Kidney tubule cell (primary cell): Measurements from ENCODE around the gene TARS3.
"Not testable (repeated sequence)": the region's sequence is repeated elsewhere in the genome, so short reads cannot be mapped to it uniquely, and the experiment has no call there.

ENCODE experiments used
- DNase-seq: peaks from one replicate; pipeline ENCODE4 v3.0.0-alpha.2; 2018; ENCODE audit warnings: low spot score

Gene TARS3

DNA sequence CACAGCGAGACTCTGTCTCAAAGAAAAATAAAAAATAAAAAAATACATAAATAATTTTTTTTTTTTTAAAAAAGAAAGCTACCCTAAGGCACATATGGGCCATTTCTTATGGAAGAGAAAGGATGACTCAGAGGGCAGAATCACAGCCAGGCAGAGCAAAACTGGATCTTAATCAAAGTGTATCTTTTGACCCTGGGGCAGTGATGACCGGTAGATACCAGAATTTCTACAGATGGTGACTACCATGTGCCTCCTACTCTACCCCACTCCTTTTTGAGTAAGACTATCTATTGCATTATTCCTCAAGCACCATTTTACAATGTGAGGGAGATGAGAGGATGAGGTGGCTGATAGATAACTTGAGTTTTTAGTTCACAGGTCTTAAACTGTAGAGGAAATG lies 26.0 kb downstream of the TARS3 start:
- DNase-seq = no peak

DNA sequence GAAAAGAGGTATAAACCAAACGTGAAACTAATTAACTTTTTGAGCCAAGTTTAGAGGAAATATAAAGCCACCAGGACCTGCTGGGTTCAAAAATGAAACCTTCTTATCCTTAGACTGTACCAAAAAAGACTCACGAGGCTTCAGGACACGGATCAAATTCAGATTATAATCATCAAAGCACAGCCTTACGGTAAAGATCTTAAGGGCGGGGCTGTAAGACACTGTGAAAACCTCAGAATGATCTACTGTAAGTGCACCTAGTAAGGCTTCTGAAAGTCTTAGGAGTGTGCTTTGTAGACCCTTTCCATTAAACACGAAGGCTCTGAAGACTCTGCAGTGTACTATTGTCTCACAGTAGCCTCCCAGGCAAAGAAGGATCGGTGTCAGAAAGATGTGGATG lies 26.8 kb downstream of the TARS3 start:
- DNase-seq = no peak

DNA sequence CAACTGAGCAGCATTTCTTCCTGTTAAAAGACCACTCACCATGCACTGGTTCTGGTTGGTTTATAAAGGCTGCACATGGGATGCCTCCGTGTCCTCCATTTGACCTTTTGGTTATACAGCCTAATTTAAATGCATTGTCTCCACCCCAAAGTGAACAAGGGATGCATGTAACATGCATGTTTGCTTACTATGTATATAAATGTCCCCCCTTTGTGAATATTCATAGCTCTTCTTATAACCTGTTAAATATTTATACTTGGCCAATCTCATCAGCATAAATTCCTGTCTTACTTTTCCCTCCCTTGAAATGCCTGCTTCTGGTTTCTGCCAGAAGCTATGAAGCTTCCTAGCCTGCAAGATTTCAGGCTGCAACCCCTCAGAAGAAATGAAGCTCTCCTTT lies 27.4 kb downstream of the TARS3 start:
- DNase-seq = no peak

DNA sequence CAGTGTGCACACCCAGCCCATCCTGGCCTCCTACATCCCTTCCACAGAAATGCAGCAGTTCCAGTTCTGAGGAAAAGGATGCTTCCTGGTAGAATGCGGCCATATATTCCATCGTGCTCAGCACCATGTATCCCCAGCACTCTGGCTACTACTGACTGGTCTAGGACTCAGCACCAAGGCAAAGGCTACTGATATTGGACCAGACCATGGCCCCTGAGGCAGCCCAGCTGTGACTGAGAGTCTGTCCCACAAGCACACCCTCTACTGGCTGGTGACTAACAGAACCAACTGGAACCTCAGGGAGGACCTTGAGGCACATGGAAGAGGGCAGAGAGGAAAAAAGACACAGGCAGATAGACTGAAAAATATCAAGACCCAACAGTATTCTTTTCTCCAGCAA lies 30.0 kb downstream of the TARS3 start:
- DNase-seq = no peak

DNA sequence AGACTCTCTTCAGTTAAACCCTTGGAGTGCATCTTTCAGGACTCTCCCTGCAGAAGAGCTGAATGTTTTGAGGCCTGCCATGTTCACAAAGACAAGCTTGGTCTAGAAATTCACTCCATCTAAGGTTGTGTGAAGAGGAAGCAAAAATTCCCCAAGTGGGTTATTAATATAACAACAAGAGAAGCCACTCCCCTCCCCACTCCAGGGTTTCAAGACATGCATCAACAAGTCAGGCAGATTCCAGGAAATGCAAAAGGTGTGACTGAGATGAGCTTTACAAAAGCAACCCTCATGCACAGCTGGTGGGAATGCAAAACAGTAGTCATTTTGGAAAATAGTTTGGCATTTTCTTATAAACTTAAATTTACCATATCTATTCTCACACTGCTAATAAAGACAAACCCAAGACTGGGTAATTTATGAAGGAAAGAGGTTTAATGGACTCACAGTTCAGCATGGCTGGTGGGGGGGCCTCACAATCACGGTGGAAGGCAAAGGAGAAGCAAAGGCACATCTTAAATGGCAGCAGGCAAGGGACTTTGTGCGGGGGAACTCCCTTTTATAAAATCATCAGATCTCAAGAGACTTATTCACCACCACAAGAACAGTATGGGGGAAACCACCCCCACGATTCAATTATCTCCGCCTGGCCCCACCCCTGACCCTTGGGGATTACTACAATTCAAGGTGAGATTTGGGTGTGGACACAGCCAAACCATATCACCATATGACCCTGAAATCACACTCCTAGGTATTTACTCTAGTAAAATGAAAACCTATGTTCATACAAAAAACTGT lies 31.3 kb downstream of the TARS3 start:
- DNase-seq = peak; percentile 28

DNA sequence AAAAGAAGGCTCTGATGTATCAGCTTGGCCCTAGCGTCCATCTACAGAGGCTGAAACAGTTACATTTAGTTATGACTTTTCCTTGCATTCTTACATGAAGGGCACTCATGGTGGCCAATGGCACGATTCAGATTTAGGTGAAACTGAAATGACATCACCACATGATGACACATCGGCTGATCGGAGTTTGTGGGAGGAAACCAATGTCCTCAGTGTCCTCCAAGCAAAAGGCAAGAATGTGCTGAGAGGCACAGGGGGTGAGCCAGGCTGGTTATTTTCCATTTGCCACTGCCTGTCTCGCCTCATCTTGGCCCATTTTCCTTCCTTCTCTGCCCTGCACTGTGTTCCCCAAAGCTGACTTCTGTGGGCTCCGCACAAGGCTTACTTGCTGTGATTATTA lies 34.4 kb downstream of the TARS3 start:
- peak; percentile 75 for DNase-seq

DNA sequence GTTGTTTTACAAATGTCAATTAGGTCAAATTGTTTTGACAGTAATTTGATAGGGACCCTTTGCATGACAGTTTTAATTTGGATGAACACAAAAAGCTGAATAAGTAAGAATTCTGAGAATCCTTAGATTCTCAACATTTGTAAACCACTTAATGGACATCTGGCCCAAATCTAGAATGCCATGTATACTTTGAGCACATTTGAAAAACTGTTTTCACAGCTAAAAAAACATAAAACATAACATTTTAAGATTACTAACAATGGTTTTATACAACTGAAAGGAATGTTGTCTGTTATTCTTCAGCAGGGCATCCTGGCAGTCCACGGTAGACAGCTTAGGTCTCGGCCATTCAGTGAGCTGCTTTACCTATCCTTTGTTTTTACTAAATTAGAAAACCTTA lies 37.6 kb downstream of the TARS3 start:
- no peak for DNase-seq

DNA sequence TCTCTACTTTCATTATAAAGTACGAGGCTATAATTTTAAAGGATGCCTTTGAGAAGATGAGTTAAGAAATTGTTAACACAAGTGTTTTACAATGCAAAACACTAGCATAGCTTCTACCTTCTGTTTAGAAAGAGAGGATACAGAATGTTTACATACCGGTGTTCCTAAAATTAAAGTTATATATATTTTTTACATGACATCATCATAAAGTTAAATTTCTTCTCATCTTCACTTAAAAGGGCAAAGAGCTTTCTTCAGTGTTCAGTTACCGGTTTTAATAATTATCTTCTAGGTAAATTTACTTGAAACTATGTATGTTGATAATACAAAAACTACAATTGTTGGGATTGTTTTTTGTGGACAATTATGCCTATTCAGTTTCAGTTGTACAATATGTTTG lies 39.4 kb downstream of the TARS3 start:
- DNase-seq = no peak

DNA sequence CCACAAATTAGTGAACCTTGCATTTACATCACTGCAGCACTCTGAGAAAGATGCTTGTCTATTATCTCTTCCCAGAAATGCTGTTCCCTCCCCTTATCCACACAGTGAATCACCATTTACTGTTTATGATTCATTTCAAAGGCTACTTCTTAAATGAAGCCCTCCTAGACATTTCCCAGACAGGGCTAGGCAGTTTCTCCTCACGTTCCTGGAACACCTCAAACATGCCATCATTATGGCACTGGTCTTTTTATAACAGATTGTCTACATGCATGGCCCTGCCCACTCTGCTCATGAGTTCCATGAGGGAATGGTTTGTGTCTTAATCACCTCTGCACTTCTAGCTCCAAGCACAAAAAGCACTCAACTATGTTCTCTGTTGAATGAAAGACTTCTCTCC lies 39.9 kb downstream of the TARS3 start:
- DNase-seq = peak; percentile 83

DNA sequence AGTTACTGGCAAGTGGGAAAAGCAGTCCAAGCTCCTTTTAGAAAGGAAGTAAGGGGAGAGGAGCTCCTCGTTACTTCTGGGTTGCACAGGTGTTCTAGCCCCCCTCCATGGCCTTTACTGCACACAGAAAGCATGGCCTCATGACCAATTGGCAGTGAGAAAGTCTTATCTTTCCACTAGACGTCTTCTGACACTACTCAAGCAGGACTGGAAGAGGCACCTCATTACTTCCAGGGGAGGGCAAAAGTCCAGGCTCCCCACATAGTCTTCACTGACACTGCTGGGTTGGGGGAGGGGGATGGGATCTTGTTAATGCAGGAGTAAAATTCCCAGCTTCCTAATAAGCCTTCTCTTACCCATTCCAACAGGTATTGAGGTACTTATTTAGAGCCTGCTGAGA lies 44.5 kb downstream of the TARS3 start:
- no peak for DNase-seq

DNA sequence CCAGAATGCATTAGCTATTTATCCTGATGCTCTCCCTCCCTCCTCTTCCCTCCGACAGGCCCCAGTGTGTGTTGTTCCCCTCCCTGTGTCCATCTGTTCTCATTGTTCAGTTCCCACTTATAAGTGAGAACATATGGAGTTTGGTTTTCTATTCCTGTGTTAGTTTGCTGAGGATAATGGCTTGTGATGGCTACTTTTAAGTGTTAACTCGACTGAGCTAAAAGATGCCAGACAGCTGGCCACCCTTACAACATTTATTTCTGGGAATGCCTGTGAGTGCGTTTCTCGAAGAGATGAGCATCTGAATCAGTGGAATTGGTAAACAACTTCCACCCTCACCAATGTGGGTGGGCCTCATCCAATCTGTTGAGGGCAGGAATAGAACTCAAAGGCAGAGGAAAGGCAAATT lies 47.3 kb downstream of the TARS3 start:
- no peak for DNase-seq

DNA sequence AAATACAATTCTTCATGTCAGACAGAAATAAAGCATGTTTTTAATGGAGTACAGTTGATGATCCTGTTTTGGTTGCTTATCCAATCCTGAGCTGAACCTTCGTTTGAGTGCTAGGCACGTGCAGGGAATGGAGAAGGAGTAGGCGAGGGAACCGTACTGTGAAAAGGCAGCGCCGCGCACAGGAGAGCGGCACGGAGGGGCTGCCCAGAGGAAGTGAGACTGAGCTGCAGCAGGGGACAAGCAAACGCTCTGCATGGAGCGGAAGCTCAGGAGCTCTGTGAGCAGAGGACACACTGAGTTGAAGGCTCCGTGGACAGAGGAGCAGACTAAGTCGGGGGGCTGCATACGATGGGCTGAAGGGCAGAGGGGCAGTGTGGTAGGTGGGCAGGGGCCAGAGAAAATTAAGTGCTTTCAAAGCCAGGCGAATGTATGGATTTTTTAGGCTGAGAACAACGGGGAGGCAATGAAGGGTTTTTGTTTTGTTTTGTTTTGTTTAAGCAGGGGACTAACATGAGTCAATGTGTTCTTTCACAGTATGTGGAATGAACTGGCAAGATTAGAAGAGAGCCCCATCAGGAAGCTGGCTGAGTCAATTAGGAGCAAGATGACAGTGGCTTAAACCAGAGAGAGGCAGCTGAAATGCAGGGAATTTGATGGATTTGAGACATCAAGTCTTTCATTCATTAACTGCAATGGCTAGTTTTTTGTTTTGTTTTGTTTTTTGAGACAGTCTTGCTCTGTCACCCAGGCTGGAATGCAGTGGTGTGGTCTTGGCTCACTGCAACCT lies 48.3 kb downstream of the TARS3 start:
- peak; percentile 88 for DNase-seq

DNA sequence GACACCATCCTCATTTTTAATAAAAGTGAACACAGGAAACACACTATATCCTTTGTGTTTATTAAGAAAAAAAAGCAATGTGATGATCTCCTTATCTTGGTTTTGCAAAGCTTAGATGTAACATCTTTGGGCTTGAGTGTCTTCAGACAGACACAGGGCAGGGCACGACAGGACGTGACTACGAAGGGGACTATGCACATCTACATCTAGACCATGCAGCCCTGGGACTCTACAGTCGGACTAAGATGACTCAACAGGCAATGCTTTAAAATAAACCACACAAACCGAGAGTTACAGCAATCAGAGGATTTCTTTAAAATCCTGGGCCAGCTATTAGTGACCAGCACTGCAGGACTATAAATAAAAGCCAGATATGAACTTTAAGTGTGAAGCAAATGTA lies 49.3 kb downstream of the TARS3 start:
- DNase-seq = peak; percentile 73

DNA sequence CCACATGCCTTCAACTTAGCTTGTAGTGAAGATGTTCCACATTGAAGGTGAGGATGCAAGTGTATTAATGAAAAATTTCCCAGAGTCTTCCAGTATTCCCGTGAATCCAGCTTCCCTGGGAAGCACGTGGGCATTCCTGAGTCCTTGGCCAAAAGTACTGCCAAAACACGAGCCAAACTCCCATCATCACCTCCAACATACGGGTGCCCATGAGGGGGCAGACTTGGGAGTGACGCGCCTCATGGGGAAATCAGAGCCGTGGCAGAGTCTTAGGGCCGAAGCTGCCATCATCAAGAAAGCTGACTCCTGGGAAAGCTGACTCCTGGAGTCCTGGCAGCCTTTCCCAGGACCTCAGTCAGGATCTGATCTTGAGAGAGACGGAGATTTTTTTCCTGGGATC lies 52.0 kb downstream of the TARS3 start:
- no peak for DNase-seq

DNA sequence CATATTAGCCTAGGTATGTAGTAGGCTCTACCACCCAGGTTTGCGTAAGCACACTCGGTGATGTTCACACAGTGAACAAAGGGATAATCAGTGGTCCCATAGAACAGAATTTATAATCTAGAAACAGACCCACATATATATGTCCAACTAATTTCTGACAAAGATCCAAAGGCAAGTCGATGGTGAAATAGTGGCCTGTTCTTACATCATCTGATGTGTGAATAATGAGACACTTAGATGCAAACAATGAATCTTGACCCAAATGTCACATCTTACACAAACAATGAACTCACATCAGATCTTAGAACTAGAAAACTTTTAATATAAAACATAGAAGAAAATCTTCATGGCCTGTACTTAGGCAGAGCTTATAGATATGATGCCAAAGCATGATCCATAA lies 54.5 kb downstream of the TARS3 start:
- no peak for DNase-seq

DNA sequence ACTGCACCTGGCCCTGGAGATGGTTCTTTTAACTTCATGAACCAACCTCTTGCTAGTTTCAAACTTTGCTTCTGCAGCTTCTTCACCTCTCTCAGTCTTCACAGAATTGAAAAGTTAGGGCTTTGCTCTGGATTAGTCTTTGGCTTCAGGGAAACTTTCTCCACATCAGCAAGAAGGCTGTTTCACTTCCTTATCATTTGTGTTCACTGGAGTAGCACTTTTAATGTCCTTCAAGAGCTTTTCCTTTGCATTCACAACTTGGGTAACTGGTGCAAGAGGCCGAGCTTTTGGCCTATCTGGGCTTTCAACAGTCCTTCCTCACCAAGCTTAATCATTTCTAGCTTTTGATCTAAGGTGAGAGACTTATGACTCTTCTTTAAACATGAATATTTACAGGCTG lies 56.4 kb downstream of the TARS3 start:
- no peak for DNase-seq

DNA sequence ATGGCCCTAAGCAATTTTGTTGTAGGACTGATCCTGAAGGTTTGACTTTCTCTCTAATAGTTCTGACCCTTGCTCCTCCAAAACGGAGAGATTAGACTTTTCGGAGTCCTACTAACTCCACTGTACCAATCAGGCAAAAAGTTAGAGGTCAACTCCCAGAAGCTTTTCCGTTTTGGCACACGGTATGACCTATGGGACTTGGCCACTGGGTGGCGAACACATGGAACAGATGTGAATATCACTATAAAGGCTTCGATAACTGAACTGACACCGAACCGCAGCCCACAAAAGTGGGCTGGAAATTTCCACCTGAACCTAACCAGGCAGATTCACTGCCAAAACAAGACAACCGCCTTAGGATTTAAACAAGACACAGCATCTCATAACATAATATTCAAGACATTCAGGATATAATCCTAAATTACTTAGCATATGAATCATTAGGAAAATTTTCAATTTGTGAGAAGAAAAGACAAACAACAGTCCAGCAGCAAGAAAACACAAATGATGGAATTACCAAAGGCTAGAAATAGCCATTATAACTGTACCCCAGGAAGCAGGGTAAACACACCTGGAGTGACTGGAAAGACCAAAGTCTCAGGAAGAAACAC lies 59.9 kb downstream of the TARS3 start:
- no peak for DNase-seq

DNA sequence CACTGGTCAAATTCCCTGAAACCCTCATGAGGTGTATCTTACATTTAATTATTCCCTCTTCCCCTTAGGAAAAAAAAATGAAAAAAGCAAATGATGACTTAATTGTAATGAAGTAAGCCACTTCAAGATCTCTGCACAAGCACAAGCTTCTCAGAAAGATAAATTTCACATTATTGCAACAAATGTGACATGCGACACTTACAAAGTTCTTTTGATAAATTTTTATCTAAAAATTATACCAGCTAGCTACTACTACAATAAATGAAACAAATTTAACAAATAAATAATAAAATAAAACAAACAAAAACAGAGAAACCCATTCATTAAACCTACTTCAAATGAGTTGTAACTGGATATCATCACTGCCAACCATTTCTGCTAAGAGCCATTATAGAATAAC lies 62.1 kb downstream of the TARS3 start:
- DNase-seq = no peak

DNA sequence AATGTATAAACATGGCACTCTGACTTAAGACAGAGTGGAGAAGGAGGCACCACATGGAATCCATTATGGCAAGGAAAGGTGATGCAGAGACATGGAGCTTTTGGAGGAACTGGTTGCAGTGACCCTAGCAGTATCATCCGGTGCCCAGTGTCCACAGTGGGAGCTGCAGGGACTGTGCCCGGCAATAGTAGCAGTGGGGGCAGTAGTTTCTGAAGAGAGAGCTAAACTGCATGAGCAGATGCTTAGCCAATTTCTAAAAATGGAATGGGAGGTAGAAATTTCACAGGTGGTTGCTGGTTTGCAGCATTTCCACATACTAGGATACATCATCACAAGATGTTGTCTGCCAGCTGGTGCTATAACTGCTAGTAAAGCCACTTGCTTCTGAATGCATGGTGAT lies 64.3 kb downstream of the TARS3 start:
- no peak for DNase-seq

DNA sequence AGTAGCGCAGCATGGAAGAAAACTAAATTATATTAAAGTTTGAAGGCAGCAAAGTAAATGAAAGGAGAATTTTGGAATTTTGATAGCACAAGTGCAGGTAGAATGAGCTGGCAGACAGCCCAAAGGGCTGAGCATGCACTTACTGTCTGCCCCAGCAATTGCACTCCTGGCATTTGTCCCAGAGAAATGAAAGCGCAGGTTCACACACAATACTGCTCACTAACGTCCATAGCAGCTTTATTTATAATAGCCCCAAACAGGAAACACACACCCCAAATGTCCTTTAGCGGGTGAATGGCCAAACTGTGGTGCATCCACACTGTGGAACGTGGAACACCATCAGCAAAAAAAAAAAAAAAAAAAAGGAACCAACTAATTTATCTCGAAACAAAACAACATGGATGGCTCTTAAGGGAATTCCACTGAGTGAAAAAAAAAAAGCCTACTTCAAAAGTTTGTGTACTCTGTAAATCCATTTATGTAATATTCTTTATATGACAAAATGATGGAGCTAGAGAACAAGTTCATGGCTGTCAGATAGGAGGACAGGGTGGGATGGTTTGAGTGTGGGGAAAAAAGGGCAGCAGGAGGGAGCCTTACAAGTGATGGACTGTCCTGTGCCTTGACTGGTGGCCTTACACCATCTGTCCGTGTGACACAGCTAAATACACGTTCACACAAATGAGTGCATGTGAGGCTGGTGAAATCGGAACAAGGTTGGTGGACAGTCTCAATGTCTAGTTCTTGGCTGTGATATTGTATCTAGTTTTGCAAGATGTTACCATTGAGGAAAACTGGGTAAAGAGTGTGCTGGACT lies 66.1 kb downstream of the TARS3 start:
- DNase-seq = peak; percentile 45

DNA sequence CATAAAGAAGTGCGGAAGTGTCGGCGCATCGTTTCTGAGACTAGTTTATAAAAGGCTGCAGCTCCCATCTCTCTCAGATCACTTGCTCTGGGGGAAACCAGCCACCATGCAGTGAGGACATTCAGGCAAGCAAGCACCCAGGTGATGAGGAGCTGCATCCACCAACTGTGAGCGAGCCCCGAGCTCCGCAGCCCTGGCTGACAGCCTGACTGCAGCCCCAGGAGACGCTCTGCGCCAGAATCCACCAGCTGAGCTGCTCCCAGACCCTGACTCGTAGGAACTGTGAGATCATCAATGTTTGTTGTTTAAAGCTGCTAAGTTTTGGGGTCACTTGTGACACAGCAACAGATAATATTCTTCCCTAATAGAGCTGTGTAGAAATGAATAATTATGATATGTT lies 67.1 kb downstream of the TARS3 start:
- DNase-seq = no peak

DNA sequence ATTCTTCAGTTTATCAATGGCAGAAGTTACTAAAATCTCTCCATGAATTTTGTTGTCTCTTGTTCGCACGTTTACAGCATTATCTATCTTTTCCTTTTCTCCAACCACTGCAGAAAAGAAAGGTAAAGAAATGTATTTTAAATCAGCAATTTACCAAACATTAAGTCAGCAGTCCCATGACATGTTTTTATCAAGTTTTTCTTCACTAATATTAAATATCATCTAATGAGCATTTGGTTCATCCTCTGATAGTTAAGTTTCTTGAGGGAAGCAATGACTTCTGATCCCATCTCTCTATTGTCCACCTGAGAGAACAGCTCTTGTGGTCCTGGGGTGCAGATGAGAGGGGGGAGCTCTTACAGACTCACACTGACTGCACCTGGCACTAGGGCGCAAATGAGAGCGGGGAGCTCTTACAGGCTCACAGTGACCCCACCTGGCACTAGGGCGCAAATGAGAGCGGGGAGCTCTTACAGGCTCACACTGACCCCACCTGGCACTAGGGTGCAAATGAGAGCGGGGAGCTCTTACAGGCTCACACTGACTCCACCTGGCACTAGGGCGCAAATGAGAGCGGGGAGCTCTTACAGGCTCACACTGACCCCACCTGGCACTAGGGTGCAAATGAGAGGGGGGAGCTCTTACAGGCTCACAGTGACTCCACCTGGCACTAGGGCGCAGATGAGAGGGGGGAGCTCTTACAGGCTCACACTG lies 69.5 kb downstream of the TARS3 start:
- not testable (repeated sequence) for DNase-seq
